ENCODE measurements around the gene UGT1A4.

The UGT1A4 gene

GRCh38 chr2:233780771-233781170 lies 62.2 kb downstream of the UGT1A4 start:
- DNase-seq (ENCODE audit: low read depth in 1 of 2, low spot score in 1 of 2): no peak

GRCh38 chr2:233789554-233789953 lies 71.0 kb downstream of the UGT1A4 start:
- DNase-seq (ENCODE audit: low read depth in 1 of 2, low spot score in 1 of 2): no peak

- DNase-seq (ENCODE audit: low read depth in 1 of 2, low spot score in 1 of 2): no peak
These were observed 72.8 kb downstream of the UGT1A4 start for GRCh38 chr2:233791151-233791882.

GRCh38 chr2:233791883-233792329 lies 73.4 kb downstream of the UGT1A4 start:
- DNase-seq (ENCODE audit: low read depth in 1 of 2, low spot score in 1 of 2): no peak

GRCh38 chr2:233792720-233793119 lies 74.2 kb downstream of the UGT1A4 start:
- DNase-seq (ENCODE audit: low read depth in 1 of 2, low spot score in 1 of 2): no peak

GRCh38 chr2:233793465-233794127 lies 75.1 kb downstream of the UGT1A4 start:
- DNase-seq (ENCODE audit: low read depth in 1 of 2, low spot score in 1 of 2): no peak

GRCh38 chr2:233794128-233794658 lies 75.7 kb downstream of the UGT1A4 start:
- DNase-seq (ENCODE audit: low read depth in 1 of 2, low spot score in 1 of 2): no peak

- no peak for DNase-seq (ENCODE audit: low read depth in 1 of 2, low spot score in 1 of 2)
These were observed 77.2 kb downstream of the UGT1A4 start for GRCh38 chr2:233795735-233796171.

GRCh38 chr2:233796254-233796653 lies 77.7 kb downstream of the UGT1A4 start:
- DNase-seq (ENCODE audit: low read depth in 1 of 2, low spot score in 1 of 2): no peak

GRCh38 chr2:233798335-233799086 lies 80.0 kb downstream of the UGT1A4 start:
- no peak for DNase-seq (ENCODE audit: low read depth in 1 of 2, low spot score in 1 of 2)

- no peak for DNase-seq (ENCODE audit: low read depth in 1 of 2, low spot score in 1 of 2)
These were observed 80.6 kb downstream of the UGT1A4 start for GRCh38 chr2:233799087-233799665.

- no peak for DNase-seq (ENCODE audit: low read depth in 1 of 2, low spot score in 1 of 2)
These were observed 81.2 kb downstream of the UGT1A4 start for GRCh38 chr2:233799716-233800115.

GRCh38 chr2:233800208-233800607 lies 81.7 kb downstream of the UGT1A4 start:
- no peak for DNase-seq (ENCODE audit: low read depth in 1 of 2, low spot score in 1 of 2)

- DNase-seq (ENCODE audit: low read depth in 1 of 2, low spot score in 1 of 2): no peak
These were observed 83.0 kb downstream of the UGT1A4 start for GRCh38 chr2:233801357-233802131.

- no peak for DNase-seq (ENCODE audit: low read depth in 1 of 2, low spot score in 1 of 2)
These were observed 83.7 kb downstream of the UGT1A4 start for GRCh38 chr2:233802132-233802815.

- no peak for DNase-seq (ENCODE audit: low read depth in 1 of 2, low spot score in 1 of 2)
These were observed 84.9 kb downstream of the UGT1A4 start for GRCh38 chr2:233803292-233803911.

GRCh38 chr2:233803994-233804393 lies 85.5 kb downstream of the UGT1A4 start:
- DNase-seq (ENCODE audit: low read depth in 1 of 2, low spot score in 1 of 2): no peak

GRCh38 chr2:233807215-233807865 lies 88.8 kb downstream of the UGT1A4 start:
- no peak for DNase-seq (ENCODE audit: low read depth in 1 of 2, low spot score in 1 of 2)
